NT2/D1 (cell line): Measurements from ENCODE around the gene INSIG2.

ENCODE experiments used
- SUZ12 ChIP-seq: IDR thresholded peaks from 2 replicates; pipeline ENCODE4 v1.6.1; 2011; ENCODE audit not compliant: insufficient read length, insufficient read depth; ENCODE audit errors: extremely low read depth
- YY1 ChIP-seq: IDR thresholded peaks from 2 replicates; pipeline ENCODE4 v1.6.1; 2011; ENCODE audit not compliant: insufficient read length, insufficient read depth
- ZNF274 ChIP-seq: IDR thresholded peaks from 2 replicates; pipeline ENCODE4 v1.6.1; 2011; ENCODE audit warnings: mild to moderate bottlenecking, low read depth, low read length

DNA sequence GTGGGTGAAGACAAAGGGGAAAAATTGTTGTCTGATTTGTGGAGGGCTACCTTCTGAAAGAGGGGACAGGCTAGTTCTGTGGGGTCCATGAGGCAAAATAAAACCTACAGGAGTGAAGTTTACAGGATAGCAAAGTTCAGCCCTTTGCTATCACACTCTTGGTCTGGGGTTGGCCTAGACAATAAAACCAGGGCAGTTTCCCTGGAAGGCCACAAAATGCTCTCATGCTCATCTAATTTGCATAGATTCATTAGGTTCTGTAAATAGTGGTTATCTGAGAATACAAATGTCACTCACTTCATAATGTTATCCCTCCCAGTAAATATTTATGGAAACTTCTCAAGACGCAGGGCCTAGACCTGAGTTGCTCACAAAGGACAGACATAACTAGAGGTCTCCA lies 63.6 kb downstream of the INSIG2 start:
- TF ChIP-seq YY1 (no peak), SUZ12 (no peak), ZNF274 (no peak)
